Activated CD4-positive, alpha-beta T cell treated with anti-CD3 and anti-CD28 coated beads, Interleukin-10, Interleukin-2, amounts not matched to agents 100 ng/mL and 50 ng/mL, durations not matched to agents 16 hours and 8 hours (primary cell): ENCODE measurements around the gene PHACTR2.

ENCODE experiments used
- DNase-seq: peaks from one replicate; pipeline ENCODE4 v3.0.0-alpha.2; 2020

The PHACTR2 gene

DNA sequence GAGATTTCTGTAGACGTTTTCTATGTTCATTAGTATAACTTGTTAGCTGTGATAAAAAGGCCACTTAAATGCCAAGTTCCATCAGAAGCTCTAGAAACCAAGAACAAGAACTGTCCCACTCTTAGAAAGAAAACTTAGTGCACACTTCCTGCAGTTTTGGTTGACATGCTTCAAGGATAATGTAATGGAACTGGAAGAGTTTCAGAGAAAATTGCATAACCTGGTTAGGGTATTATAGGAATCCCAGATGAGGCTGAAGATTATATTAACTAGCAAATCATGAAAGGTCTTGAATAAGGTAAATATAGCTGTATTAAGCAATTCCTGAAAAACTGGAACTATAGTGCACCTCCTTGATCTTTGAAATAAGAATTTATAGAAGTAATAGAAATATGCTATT is 1.8 kb upstream of the PHACTR2 start:
- DNase-seq: no peak

DNA sequence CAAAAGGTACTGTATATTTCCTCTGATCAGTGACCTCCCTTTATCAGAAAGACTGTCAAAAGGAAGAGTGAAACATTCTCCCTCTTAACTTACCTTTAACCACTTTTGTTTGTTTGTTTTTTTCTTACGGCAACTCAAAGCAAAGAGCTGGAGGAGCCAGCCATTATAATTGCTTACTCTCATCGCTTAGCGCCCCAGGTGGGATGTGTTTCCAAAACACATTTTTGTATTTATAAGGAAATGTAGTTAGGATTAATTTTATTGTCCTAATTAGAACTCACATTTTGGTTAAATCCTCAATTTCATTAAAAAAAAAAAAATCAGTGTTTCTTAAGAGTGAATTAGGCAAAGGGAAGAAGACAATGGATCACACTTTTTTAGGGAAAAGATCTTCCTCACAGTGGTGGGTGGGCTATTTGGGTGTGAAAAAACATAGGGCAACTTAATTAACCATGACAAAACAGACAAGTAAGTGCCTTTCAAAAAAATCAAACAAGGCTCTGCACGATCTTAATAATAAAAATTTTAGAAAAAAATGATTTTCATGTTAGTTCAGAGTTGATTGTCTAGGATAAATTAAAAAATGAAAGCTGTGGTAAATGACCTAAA is 1.2 kb upstream of the PHACTR2 start:
- no peak for DNase-seq

DNA sequence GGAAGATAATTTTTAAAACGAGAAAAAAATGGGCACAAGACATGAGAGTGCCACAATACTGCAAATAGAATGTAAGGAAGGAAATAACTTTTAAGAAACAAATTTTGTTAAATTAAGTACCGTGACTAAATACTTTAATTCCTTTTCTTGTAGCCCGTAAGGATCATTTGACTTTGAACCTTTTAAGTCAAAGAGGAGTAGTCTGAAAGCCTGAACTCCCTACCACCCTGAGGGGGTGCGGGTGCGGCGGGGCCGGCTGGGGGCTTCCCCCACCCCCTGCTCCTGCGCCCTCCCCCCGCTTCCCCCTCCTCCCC is 231 bp upstream of the PHACTR2 start:
- DNase-seq: no peak

DNA sequence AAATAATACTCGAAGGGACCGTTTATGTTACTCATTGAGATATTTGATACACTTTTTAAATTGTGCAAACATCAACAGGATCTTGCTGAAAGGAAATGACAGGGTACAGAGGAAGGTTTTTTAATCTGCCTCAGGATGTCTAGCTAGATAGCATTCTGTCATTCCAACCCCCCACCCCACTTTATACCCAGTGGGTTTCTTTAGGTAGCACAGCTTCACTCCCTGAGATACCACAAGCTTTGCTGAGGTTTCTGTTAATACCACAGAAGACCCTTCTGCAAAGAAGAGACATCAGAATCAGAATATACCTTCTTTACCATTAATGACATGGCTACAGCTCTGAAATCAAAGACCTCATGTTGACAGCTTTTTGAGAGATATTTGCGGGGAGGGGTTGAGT is 1.3 kb downstream of the PHACTR2 start:
- DNase-seq: no peak

- DNase-seq: no peak
These were observed 2.4 kb downstream of the PHACTR2 start for GRCh38 chr6:143680141-143680540.

GRCh38 chr6:143682805-143683204 is 5.0 kb downstream of the PHACTR2 start:
- DNase-seq: no peak

- DNase-seq: no peak
These were observed 6.7 kb downstream of the PHACTR2 start for GRCh38 chr6:143684486-143684885.

DNA sequence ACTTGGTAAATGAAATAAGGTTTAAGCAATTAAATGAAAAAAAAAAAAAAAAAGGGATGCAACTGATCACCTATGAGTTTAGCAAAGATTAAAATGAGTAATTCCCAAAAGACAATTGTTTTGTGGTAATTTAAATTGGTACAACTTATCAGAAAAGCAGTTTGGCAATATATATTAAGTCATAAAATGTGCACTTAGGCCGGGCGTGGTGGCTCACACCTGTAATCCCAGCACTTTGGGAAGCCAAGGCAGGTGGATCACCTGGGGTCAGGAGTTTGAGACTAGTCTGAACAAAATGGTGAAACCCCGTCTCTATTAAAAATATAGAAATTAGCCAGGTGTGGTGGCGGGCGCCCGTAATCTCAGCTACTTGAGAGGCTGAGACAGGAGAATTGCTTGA is 7.9 kb downstream of the PHACTR2 start:
- DNase-seq: no peak

DNA sequence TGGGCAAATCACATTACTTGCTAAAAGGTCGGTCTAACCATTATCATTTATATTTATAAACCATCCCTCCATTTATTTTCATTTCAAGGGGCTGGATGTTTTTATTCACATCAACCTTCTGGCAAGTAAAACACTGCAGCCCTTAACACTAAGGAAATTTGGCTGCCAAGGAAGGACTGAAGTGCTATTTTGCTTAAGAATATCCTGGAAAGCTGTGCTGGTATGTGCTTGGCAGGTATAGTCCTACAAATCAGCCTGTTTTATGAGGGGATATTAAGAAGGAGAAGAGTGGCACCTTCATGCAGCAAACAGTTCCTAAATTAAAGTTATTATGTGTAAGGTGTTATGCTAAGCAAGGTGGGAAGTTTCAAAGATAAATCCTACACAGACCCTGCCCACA is 9.8 kb downstream of the PHACTR2 start:
- DNase-seq: no peak

GRCh38 chr6:143688681-143689080 is 10.9 kb downstream of the PHACTR2 start:
- DNase-seq: no peak

DNA sequence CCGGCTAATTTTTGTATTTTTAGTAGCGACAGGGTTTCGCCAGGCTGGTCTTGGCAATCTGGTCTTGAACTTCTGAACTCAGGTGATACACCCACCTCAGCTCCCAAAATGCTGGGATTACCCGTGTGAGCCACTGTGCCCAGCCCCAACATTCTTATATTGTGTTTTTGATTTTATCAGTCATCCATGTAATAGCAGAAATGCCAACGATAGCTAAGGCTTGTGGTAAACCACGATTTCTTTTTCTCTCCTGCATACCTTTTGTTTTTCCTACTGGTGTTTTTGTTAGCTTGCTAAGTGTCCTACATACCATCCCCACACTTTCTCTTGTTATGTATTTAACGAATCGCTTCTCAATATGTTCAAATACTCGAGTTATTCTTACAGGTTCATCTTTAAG is 12.1 kb downstream of the PHACTR2 start:
- no peak for DNase-seq

DNA sequence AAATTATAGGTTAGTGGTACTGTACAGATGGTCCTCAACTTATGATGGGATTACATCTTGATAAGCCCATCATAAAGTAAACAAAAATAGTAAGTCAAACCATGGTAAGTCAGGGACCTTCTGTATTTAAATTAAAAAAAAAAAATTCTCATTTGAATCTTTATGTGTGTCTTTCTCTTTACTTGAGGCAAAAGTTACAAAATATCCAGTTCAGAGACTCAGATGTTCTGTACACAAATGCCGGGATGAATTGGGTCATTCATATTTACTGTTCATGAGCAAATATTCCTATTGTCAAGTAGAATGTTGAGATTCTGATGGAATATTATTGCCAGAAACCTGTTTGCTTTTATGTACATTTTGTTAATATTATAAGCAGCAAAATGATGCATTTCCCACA is 13.4 kb downstream of the PHACTR2 start:
- no peak for DNase-seq

GRCh38 chr6:143691900-143692636 is 14.3 kb downstream of the PHACTR2 start:
- DNase-seq: no peak

DNA sequence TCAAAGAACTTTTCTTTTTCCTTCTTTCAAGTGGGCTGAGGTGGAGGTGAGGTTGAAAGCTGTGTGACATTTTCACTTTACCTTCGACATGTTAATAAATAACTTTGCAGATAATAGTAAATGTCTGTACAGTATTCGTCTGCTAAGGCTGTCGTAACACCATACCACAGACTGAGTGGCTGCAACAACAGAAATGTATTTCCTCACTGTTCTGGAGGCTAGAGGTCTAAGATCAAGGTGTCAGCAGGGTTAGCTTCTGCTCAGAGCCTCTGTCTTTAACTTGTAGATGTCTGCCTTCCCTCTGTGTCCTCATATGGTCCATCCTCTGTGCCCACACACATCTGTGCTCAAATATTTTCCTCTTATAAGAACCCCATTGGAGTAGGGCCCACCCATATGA is 14.9 kb downstream of the PHACTR2 start:
- no peak for DNase-seq

DNA sequence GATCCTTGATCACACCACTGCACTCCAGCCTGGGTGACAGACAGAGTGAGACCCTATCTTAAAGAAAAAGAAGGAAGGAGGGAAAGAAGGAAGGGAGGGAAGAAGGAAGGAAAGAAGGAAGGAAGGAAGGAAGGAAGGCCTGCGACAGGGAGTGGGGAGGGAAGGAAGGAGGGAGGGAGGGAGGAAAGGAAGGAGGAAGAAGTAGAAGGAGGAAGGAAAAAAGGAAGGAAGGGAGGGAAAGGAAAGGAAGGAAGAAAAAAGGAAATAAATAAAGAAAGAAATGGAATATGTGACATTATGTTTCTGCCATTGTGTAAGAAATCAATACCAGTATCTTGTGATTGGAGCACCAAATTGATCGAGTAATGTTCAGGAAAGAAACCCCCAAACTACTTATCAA is 16.2 kb downstream of the PHACTR2 start:
- DNase-seq: no peak

DNA sequence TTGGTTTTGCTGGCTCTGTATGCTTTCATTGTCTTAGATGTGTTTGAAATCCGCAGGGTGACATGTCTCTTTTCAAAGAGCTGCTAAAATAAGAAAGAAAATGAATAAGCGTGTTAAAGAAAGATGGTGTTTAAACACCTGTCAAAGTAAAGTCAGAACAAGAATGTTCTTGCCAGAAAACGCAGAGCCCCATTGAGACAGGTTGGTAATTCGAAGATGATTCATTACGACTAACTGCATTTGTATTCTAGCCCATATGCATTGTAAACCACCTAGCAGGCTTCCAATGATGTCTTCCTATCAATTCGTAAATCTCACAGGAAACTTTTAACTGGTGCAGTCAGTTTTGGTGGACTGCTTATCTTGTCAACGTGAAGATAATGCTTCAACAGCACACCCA is 16.8 kb downstream of the PHACTR2 start:
- DNase-seq: peak; percentile 26

DNA sequence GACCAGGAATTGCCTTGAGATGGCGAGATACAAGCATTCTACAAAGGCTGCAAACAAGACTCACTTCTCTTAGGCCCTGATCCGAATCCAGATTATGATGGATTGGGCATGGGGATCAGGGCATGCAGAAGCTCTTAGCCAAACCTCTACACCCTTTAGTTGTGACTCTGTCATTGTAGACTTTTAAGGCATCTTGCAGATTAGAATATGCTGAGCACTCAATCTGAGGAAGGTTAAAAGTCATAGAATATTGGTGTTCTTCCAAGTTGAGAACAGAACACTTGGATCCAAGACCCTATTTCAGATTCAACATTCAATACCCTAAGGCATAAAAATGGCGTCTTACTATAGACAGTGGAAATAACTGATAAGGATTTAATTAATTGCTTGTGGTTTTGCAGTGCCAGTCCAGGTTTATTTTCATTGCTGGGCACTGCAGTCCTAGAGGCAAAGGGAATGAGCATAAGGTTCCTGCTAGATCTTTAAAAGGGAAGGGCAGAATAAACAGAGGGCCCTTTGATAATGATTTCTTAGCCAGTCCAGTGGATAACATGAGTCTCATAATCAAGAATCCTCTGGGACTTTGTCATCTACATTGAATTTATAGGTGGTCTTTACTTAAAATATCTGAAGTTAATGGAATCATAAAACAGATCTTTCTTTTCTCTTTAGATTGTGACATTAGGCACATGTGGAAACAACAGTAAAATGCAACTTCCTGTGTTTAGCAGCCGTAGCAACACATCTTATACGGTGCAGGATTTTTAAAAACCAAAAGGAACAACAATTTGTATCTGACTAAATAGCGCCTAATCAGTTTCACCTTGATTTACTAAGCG is 17.6 kb downstream of the PHACTR2 start:
- no peak for DNase-seq

GRCh38 chr6:143695969-143696663 is 18.4 kb downstream of the PHACTR2 start:
- no peak for DNase-seq

GRCh38 chr6:143696664-143697000 is 18.9 kb downstream of the PHACTR2 start:
- no peak for DNase-seq

GRCh38 chr6:143697076-143697800 is 19.5 kb downstream of the PHACTR2 start:
- no peak for DNase-seq

DNA sequence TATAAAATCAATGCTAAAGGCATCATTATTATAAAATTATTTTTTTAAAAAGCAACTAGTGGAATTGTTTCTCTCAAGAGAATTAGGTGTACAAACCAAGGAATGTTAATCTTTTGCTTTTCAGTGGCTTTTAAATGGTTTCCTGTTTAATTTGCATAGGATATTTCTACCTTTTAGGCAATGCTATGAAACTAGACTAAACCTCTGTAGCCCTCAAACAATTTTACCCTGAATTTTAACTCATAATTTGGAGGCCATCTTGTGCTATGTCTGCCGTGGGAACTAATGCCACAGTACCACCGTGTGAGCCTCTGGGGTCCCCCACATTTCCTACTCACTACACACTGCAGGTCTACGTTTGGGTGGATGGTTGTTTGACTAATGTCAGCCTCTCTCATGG is 20.6 kb downstream of the PHACTR2 start:
- DNase-seq: no peak

- no peak for DNase-seq
These were observed 21.1 kb downstream of the PHACTR2 start for GRCh38 chr6:143698759-143699429.
